Transverse colon (tissue), 4 donors: Measurements from ENCODE around the gene SMAD3. TPM values are rescaled to one million over a fixed set of nuclear protein-coding genes. Genes with fewer than 3 reads are reported as not detected.
A peak's percentile ranks its signal among the peaks of the same experiment; 100 is the strongest.

ENCODE experiments used
- DNase-seq: peaks from one replicate; pipeline ENCODE4 v3.0.0-alpha.2; 2019
- H3K27ac ChIP-seq, 4 donors: fragments of 200-600 bp; sonication (generic); 2 replicates each; pipeline ENCODE4 v1.5.1; 2016 to 2018; ENCODE audit warnings: inconsistent platforms in 4 of 4
- H3K27me3 ChIP-seq: fragments of 200-600 bp; sonication (generic); 2 replicates; pipeline ENCODE4 v1.5.1; 2017; ENCODE audit warnings: inconsistent platforms
- H3K36me3 ChIP-seq, 4 donors: fragments of 200-600 bp; sonication (generic); 2 replicates each; pipeline ENCODE4 v1.5.1; 2017 to 2019; ENCODE audit warnings: inconsistent platforms in 4 of 4
- H3K4me1 ChIP-seq, 4 donors: fragments of 200-600 bp; sonication (generic); 2 replicates each; pipeline ENCODE4 v1.5.1; 2017 to 2020; ENCODE audit warnings: inconsistent platforms in 4 of 4
- H3K4me3 ChIP-seq, 4 donors: fragments of 200-600 bp; sonication (generic); 1 replicate in 1 of 4; 2 replicates in 3 of 4; pipeline versions ENCODE4 v1.5.1 to v1.6.1; 2017 to 2019; ENCODE audit warnings: inconsistent platforms in 4 of 4
- H3K9me3 ChIP-seq, 2 donors: fragments of 200-600 bp; sonication (generic); 2 replicates each; pipeline ENCODE4 v1.5.1; 2017 to 2019; ENCODE audit warnings: inconsistent platforms in 2 of 2
- EP300 ChIP-seq: sonication (generic); formaldehyde crosslinking; IDR thresholded peaks from one replicate; pipeline ENCODE4 v1.6.1; 2017; ENCODE audit warnings: antibody characterized with exemption, low read depth
- POLR2A ChIP-seq: fragments of 450-650 bp; IDR thresholded peaks from one replicate; pipeline ENCODE4 v1.6.1; 2016; ENCODE audit warnings: antibody characterized with exemption, mild to moderate bottlenecking, moderate library complexity
- POLR2AphosphoS5 ChIP-seq, 3 donors: sonication (generic); formaldehyde crosslinking; IDR thresholded peaks; one replicate each; pipeline ENCODE4 v1.6.1; 2016; ENCODE audit warnings: antibody characterized with exemption in 3 of 3
- WGBS, 2 donors: methylation state at CpG; one replicate each; pipeline ENCODE4 v1.1.5; 2018; ENCODE audit warnings: low coverage in 1 of 2; 5-methylcytosine and 5-hydroxymethylcytosine counted together
- in situ Hi-C, 4 donors: fragments of 200-750 bp; cut with MboI; loops; one replicate each; pipeline versions ENCODE4 v1.15.0 to v1.15.1; 2017; ENCODE audit warnings: low sequenced_read_pairs in 3 of 4, low pct_ligation_motif_present in 1 of 4, low pct_unique_long_range_greater_than_20kb in 1 of 4
- intact Hi-C: fragments of 100-400 bp; cut with DNase I; formaldehyde crosslinking; loops from one replicate; pipeline ENCODE4 v1.15.1; 2023; ENCODE audit warnings: low total_unique reads
- total RNA-seq, 4 donors: library from RNA; depleted of rRNA; stranded (reverse); fragments of >200 nt; gene quantifications; one replicate each; pipeline ENCODE4 v1.1.0, GENCODE V29; 2016
- TF ChIP-seq, protein P1 (sequence below), 5 experiments: fragments of 200-600 bp in 3 of 5; fragments of 450-650 bp in 2 of 5; sonication (generic) in 3 of 5; IDR thresholded peaks; 1 replicate in 2 of 5; 2 replicates in 3 of 5; pipeline ENCODE4 v1.5.1; 2016 to 2017; ENCODE audit warnings: antibody characterized with exemption in 5 of 5, inconsistent platforms in 3 of 5, mild to moderate bottlenecking in 2 of 5, moderate library complexity in 1 of 5

The SMAD3 gene
- total RNA-seq, 4 donors from 2014 or later, result 30.9 to 65.1 (median 57.0) TPM

DNA sequence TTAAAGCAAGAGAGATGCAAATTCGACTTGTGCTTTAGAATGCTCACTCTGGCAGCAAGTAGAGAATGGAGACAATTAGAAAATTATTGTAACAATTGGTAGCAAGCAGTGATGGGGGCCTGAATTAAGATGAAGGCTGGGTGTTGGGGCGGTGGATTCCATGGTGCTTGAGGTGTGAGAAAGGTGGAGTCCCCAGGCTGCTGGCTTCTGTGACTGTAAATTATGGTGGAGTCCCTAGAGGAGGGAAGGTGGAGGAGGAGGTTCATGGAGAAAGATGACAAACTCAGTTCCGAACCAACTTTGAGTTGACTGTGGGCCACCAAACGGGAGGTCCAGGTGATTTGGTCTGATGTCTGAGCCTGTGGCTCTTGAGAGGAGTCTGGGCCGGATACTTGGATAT lies 10.7 kb upstream of the SMAD3 start:
- in situ Hi-C loops, result no loop called here
- WGBS, 2 donors, result 89 to 90% methylated on average over 4 to 5 of the region's 5 CpGs
- H3K4me3 ChIP-seq, result no peak overlapping the region
- H3K27ac ChIP-seq, result no peak overlapping the region
- H3K9me3 ChIP-seq, result no peaks in the 10 kb centered on the region
- no peaks in the 10 kb centered on the region for H3K27me3 ChIP-seq
- peaks cover 9 to 27% (median 11%) of the 10 kb centered on the region in 4 donors for H3K4me1 ChIP-seq
- no peaks in the 10 kb centered on the region for H3K36me3 ChIP-seq
- no peak for TF ChIP-seq POLR2A
- no peak for TF ChIP-seq POLR2AphosphoS5 (IDR thresholded peaks at IDR 0.05)
- no peak for TF ChIP-seq EP300
- TF ChIP-seq, protein P1, sequence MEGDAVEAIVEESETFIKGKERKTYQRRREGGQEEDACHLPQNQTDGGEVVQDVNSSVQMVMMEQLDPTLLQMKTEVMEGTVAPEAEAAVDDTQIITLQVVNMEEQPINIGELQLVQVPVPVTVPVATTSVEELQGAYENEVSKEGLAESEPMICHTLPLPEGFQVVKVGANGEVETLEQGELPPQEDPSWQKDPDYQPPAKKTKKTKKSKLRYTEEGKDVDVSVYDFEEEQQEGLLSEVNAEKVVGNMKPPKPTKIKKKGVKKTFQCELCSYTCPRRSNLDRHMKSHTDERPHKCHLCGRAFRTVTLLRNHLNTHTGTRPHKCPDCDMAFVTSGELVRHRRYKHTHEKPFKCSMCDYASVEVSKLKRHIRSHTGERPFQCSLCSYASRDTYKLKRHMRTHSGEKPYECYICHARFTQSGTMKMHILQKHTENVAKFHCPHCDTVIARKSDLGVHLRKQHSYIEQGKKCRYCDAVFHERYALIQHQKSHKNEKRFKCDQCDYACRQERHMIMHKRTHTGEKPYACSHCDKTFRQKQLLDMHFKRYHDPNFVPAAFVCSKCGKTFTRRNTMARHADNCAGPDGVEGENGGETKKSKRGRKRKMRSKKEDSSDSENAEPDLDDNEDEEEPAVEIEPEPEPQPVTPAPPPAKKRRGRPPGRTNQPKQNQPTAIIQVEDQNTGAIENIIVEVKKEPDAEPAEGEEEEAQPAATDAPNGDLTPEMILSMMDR (IDR thresholded peaks at IDR 0.05), result no peak
- no peak for DNase-seq
- intact Hi-C loops, result no loop called here

DNA sequence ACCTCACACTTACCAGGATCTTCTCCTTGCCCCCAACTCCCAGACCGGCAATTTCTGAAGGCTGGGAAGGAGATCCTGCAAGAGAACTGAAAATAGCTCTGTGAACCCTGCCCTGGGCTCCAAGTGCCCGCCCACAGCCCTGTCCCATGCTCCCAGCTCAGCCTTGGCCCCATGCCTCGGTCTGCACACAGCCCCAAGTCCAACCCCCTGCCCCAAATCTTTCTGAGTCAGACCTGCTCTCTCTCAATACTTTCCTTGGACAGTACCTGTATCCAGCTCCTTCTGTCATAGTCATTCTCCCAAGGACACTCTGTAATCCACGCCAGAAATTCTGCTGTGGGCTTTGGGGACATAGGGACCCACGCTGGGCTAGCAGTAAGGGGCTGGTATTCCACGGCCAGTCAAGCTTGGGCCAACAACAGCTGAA lies 6.3 kb upstream of the SMAD3 start:
- H3K4me3 ChIP-seq, result peak overlapping the region in 1 of 4 donors; percentile 8
- DNase-seq, result peak; percentile 57
- no peaks in the 10 kb centered on the region for H3K36me3 ChIP-seq
- 57% methylated on average over 6 of the region's 6 CpGs; no CpG with 5 or more reads in 1 of the 2 donors for WGBS, 2 donors
- in situ Hi-C loops, result no loop called here
- H3K9me3 ChIP-seq, result no peaks in the 10 kb centered on the region
- H3K27ac ChIP-seq, result peak overlapping the region in 3 of 4 donors; percentile 9 to 36 (median 22)
- H3K27me3 ChIP-seq, result no peaks in the 10 kb centered on the region
- intact Hi-C loops, result no loop called here
- TF ChIP-seq POLR2A (no peak), EP300 (no peak), POLR2AphosphoS5 (IDR thresholded peaks at IDR 0.05) (no peak)
- TF ChIP-seq, protein P1 (IDR thresholded peaks at IDR 0.05), result no peak
- peaks cover 15 to 37% (median 16%) of the 10 kb centered on the region in 4 donors for H3K4me1 ChIP-seq

DNA sequence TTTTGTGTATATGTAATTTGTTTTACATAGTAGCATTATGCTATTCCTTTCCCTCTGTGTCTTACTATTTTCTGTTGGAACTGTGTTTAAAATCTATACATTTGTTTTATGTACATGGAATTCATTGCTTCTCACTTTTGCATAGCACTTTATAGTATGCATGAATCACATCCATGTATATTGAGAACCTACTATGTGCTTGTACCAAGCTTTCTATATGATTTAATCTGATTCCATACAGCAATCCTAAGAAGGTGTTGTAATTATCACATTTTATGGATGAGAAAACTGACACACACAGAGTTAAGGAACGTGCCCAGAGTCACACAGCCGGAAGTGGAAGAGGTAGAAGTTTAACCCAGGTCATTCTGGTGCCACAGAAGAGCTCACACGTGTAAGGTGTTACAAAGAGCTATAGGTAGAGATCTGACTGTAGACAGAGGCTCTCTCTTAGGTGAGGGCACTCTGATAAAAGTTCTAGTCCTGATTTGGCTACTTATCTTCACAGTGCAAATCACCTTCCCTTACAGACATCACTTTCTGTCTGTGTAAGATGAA lies 3.5 kb upstream of the SMAD3 start:
- Histone ChIP-seq H3K4me3 (no peak overlapping the region), H3K36me3 (no peaks in the 10 kb centered on the region), H3K27me3 (no peaks in the 10 kb centered on the region), H3K9me3 (no peaks in the 10 kb centered on the region), H3K4me1 (peaks cover 21 to 46% (median 24%) of the 10 kb centered on the region in 4 donors), H3K27ac (peak overlapping the region; percentile 92 to 96 (median 94))
- in situ Hi-C loops, result loop anchor here in 1 of 4 donors (10.0 kb wide), 1 partner anchor 193 kb away; the partner anchor contains the start of genes AAGAB and IQCH
- intact Hi-C loops, result loop anchor here (10.0 kb wide), 1 partner anchor 123 kb away; no protein-coding TSS in a partner anchor
- TF ChIP-seq, protein P1 (IDR thresholded peaks at IDR 0.05), result no peak
- TF ChIP-seq POLR2A, result peak; percentile 13
- peak in 1 of 3 donors; percentile 20 for TF ChIP-seq POLR2AphosphoS5 (IDR thresholded peaks at IDR 0.05)
- TF ChIP-seq EP300, result no peak
- DNase-seq, result peak; percentile 58
- WGBS, 2 donors, result 22 to 57% methylated on average over 3 of the region's 3 CpGs

DNA sequence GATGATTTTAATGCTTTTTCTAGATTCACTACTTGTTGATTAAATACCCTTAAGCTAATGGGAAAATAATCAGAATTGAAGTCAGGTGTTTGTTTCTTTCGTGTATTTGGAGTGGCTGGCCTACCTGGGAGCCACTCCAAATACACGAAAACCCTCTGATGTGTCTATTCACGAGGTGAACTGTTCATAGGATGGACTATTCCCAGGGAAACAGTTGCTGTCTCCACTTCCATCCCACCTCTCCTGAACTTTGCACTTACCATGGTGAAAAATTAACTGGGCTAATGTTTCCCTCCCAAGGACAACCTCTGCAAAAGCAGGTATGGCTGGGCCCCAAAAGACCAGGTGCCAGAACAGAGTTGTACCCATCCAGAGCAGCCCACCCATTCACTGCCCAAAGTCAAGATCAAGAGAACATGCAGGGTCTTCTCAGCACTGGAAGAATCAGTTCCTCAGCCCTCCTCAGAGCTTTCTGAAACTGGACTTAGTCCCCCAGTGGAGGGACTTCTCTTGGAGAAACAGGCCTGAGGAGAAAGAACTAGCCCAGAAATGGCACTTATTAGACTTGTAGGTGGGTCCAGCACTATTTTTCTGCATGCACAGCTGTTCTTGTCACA lies 2.9 kb upstream of the SMAD3 start:
- H3K9me3 ChIP-seq, result no peaks in the 10 kb centered on the region
- H3K4me3 ChIP-seq, result no peak overlapping the region
- WGBS, 2 donors, result 48 to 80% methylated on average over 1 to 3 of the region's 3 CpGs
- no peaks in the 10 kb centered on the region for H3K27me3 ChIP-seq
- in situ Hi-C loops (loop anchor here in 1 of 4 donors (10.0 kb wide), 1 partner anchor 192 kb away; the partner anchor contains the start of genes AAGAB and IQCH), intact Hi-C loops (loop anchor here (10.0 kb wide), 1 partner anchor 122 kb away; no protein-coding TSS in a partner anchor)
- peak; percentile 25 for DNase-seq
- H3K36me3 ChIP-seq, result no peaks in the 10 kb centered on the region
- H3K27ac ChIP-seq, result peak overlapping the region; percentile 92 to 96 (median 94)
- TF ChIP-seq, protein P1 (IDR thresholded peaks at IDR 0.05), result no peak
- TF ChIP-seq EP300 (no peak), POLR2A (no peak), POLR2AphosphoS5 (IDR thresholded peaks at IDR 0.05) (no peak)
- H3K4me1 ChIP-seq, result peaks cover 24 to 49% (median 29%) of the 10 kb centered on the region in 4 donors
